IPS-15b (cell line): ENCODE results near the gene HERC4.

Source experiments
- H3K27me3 ChIP-seq: one replicate; pipeline ENCODE4 v1.6.1; 2013; ENCODE audit warnings: low read length; ENCODE audit not compliant: control insufficient read depth, insufficient read depth
- H3K36me3 ChIP-seq: one replicate; pipeline ENCODE4 v1.6.1; 2013; ENCODE audit warnings: low read length; ENCODE audit not compliant: control insufficient read depth, insufficient read depth
- H3K4me1 ChIP-seq: one replicate; pipeline ENCODE4 v1.6.1; 2013; ENCODE audit warnings: mild to moderate bottlenecking, low read length; ENCODE audit not compliant: control insufficient read depth, insufficient read depth
- H3K4me3 ChIP-seq: one replicate; pipeline ENCODE4 v1.5.1; 2013; ENCODE audit warnings: low read depth, low read length
- H3K9ac ChIP-seq: one replicate; pipeline ENCODE4 v1.6.1; 2013; ENCODE audit warnings: low read depth, mild to moderate bottlenecking, low read length
- H3K9me3 ChIP-seq: one replicate; pipeline ENCODE4 v1.6.1; 2013; ENCODE audit warnings: mild to moderate bottlenecking, low read length; ENCODE audit not compliant: control insufficient read depth, insufficient read depth

HERC4 gene

GRCh38 chr10:68107651-68108050 lies 32.6 kb upstream of the HERC4 start:
- Histone ChIP-seq H3K36me3 (no peaks in the 10 kb centered on the region), H3K4me3 (no peak overlapping the region), H3K4me1 (no peaks in the 10 kb centered on the region), H3K9ac (no peak overlapping the region), H3K27me3 (no peaks in the 10 kb centered on the region), H3K9me3 (no peaks in the 10 kb centered on the region)

- no peaks in the 10 kb centered on the region for H3K27me3 ChIP-seq
- H3K4me3 ChIP-seq = no peak overlapping the region
- H3K36me3 ChIP-seq = no peaks in the 10 kb centered on the region
- H3K9me3 ChIP-seq = no peaks in the 10 kb centered on the region
- no peaks in the 10 kb centered on the region for H3K4me1 ChIP-seq
- no peak overlapping the region for H3K9ac ChIP-seq
Measured at GRCh38 chr10:68106656-68107055, 31.6 kb upstream of the HERC4 start.

- H3K36me3 ChIP-seq = no peaks in the 10 kb centered on the region
- no peak overlapping the region for H3K9ac ChIP-seq
- H3K27me3 ChIP-seq = no peaks in the 10 kb centered on the region
- H3K4me1 ChIP-seq = no peaks in the 10 kb centered on the region
- H3K4me3 ChIP-seq = no peak overlapping the region
- no peaks in the 10 kb centered on the region for H3K9me3 ChIP-seq
Measured at GRCh38 chr10:68105820-68106219, 30.7 kb upstream of the HERC4 start.

- H3K4me1 ChIP-seq = no peaks in the 10 kb centered on the region
- H3K9ac ChIP-seq = no peak overlapping the region
- H3K36me3 ChIP-seq = no peaks in the 10 kb centered on the region
- no peaks in the 10 kb centered on the region for H3K27me3 ChIP-seq
- H3K9me3 ChIP-seq = no peaks in the 10 kb centered on the region
- H3K4me3 ChIP-seq = no peak overlapping the region
Measured at GRCh38 chr10:68103901-68104300, 28.8 kb upstream of the HERC4 start.

DNA sequence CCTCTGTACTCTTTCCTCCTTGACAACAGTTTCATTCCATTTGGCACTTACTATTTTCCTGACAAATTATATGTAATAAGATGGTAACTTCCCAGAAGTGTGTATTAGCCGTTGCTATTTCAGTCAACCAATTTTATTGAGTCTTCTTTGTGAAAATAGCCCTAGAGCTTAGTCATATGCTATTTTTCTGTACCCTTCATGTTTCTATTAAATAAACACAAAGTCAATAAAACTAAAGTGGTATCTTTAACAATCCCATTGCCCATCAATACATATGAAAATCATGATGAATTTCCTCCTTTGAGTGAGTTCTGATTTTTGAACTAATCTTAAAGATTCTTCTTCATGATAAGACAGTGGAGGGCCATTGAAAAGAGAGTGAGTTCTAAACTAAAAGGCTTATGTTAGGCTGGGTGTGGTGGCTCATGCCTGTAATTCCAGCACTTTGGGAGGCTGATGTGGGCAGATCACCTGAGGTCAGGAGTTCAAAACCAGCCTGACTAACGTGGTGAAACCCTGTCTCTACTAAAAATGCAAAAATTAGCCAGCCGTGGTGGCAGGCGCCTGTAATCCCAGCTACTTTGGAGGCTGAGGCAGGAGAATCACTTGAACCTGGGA lies 28.3 kb upstream of the HERC4 start:
- Histone ChIP-seq H3K4me1 (no peaks in the 10 kb centered on the region), H3K4me3 (no peak overlapping the region), H3K9ac (no peak overlapping the region), H3K36me3 (no peaks in the 10 kb centered on the region), H3K9me3 (no peaks in the 10 kb centered on the region), H3K27me3 (no peaks in the 10 kb centered on the region)

GRCh38 chr10:68101066-68101465 lies 26.0 kb upstream of the HERC4 start:
- H3K36me3 ChIP-seq = no peaks in the 10 kb centered on the region
- H3K9ac ChIP-seq = no peak overlapping the region
- no peaks in the 10 kb centered on the region for H3K9me3 ChIP-seq
- no peak overlapping the region for H3K4me3 ChIP-seq
- no peaks in the 10 kb centered on the region for H3K4me1 ChIP-seq
- H3K27me3 ChIP-seq = no peaks in the 10 kb centered on the region

DNA sequence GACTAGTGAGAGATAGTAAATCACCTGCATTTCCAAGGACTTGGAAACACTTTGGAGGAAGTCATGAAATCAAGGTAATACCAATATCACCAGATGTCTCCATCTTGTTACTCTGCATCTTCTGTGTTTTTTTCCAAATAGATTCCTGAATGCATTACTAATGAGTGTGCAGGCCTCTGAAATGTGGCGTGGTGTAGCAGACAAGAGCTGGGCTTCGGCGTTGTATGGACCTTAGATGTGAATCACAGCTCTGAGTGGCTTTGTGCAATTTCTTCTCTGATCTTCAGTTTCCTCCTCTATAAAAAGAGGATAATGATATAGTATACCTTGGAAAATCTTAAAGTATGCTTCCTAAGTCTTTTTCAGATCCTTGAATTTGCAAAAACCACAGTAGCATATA lies 24.7 kb upstream of the HERC4 start:
- no peaks in the 10 kb centered on the region for H3K9me3 ChIP-seq
- H3K27me3 ChIP-seq = no peaks in the 10 kb centered on the region
- no peak overlapping the region for H3K4me3 ChIP-seq
- no peaks in the 10 kb centered on the region for H3K36me3 ChIP-seq
- H3K4me1 ChIP-seq = no peaks in the 10 kb centered on the region
- no peak overlapping the region for H3K9ac ChIP-seq

GRCh38 chr10:68096913-68097516 lies 21.9 kb upstream of the HERC4 start:
- no peaks in the 10 kb centered on the region for H3K27me3 ChIP-seq
- no peak overlapping the region for H3K4me3 ChIP-seq
- no peaks in the 10 kb centered on the region for H3K36me3 ChIP-seq
- H3K9ac ChIP-seq = no peak overlapping the region
- no peaks in the 10 kb centered on the region for H3K4me1 ChIP-seq
- H3K9me3 ChIP-seq = no peaks in the 10 kb centered on the region

GRCh38 chr10:68095153-68095552 lies 20.1 kb upstream of the HERC4 start:
- Histone ChIP-seq H3K9me3 (no peaks in the 10 kb centered on the region), H3K36me3 (no peaks in the 10 kb centered on the region), H3K27me3 (no peaks in the 10 kb centered on the region), H3K4me1 (no peaks in the 10 kb centered on the region), H3K4me3 (no peak overlapping the region), H3K9ac (no peak overlapping the region)

DNA sequence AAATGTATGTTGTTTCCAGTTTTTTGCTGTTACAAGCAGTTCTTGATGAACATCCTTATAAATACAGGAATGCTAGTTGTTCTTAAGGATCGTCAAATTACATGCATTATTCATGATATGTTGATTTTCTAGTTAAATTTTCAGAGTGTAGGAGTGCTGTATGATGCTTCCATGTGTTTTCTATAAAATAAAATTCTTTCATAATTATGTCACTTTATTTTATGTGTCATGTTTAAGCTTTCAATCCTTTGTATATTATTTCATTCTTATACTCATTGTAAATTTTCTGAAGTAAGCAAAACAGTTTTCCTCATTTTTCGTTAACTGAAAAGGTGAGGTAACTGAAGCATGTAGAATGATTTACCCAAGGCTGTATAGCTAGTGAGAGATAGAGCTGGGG lies 17.4 kb upstream of the HERC4 start:
- no peaks in the 10 kb centered on the region for H3K36me3 ChIP-seq
- no peaks in the 10 kb centered on the region for H3K9me3 ChIP-seq
- H3K4me3 ChIP-seq = no peak overlapping the region
- H3K27me3 ChIP-seq = no peaks in the 10 kb centered on the region
- no peak overlapping the region for H3K9ac ChIP-seq
- peaks cover 2% of the 10 kb centered on the region for H3K4me1 ChIP-seq

- Histone ChIP-seq H3K9me3 (no peaks in the 10 kb centered on the region), H3K4me3 (no peak overlapping the region), H3K27me3 (no peaks in the 10 kb centered on the region), H3K9ac (no peak overlapping the region), H3K36me3 (no peaks in the 10 kb centered on the region), H3K4me1 (peaks cover 2% of the 10 kb centered on the region)
Measured at GRCh38 chr10:68090586-68090985, 15.5 kb upstream of the HERC4 start.

DNA sequence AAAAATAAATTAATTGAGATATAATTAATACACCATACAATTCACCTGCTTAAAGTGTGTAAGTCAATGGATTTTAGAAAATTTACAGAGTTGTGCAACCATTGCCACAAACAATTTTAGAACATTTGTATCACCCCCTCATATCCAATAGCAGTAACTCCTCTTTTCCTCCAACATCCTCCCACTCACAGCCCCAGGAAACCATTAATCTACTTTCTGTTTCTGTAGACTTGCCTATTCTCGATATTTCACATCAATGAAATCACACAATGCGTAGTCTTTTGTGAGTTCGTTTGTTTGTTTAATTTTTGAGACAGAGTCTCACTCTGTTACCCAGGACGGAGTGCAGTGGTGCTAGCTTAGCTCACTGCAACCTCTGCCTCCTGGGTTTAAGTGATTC lies 13.7 kb upstream of the HERC4 start:
- Histone ChIP-seq H3K9me3 (no peaks in the 10 kb centered on the region), H3K4me1 (peaks cover 2% of the 10 kb centered on the region), H3K4me3 (no peak overlapping the region), H3K27me3 (no peaks in the 10 kb centered on the region), H3K9ac (no peak overlapping the region), H3K36me3 (no peaks in the 10 kb centered on the region)
